ENCODE measurements around the gene PPP1R10. TPM values are rescaled to one million over a fixed set of nuclear protein-coding genes. Genes with fewer than 3 reads are reported as not detected.

Gene PPP1R10
- total RNA-seq, 1 experiment from 2014 or later = 82.9 TPM

GRCh38 chr6:30635834-30636233 lies 18.8 kb upstream of the PPP1R10 start:
- Histone ChIP-seq H3K4me3 (ENCODE audit: low read depth in 2 of 2, low read length in 2 of 2) (no peak overlapping the region), H3K27me3 (ENCODE audit: control insufficient read depth, insufficient read depth, low read length) (no peaks in the 10 kb centered on the region), H3K4me1 (ENCODE audit: control insufficient read depth, insufficient read depth, low read length) (no peaks in the 10 kb centered on the region), H3K27ac (ENCODE audit: low read length) (no peak overlapping the region), H3K36me3 (ENCODE audit: control insufficient read depth, insufficient read depth, low read length) (no peaks in the 10 kb centered on the region), H3K9me3 (ENCODE audit: control insufficient read depth, insufficient read depth, low read depth, low read length) (no peaks in the 10 kb centered on the region)
- ATAC-seq = no peak
- ChIA-PET CTCF (interaction anchor here (0.5 kb wide), 1 partner anchor 82 kb away, joined by 3 read pairs; the partner anchor contains the start of gene MDC1), POLR2A (no interaction called here)
- in situ Hi-C loops (cut with HindIII; ENCODE audit: low pct_unique_long_range_greater_than_20kb, low sequenced_read_pairs) = no loop called here
- intact Hi-C loops (cut with micrococcal nuclease; ENCODE audit: unreplicated experiment) = no loop called here
- TF ChIP-seq POLR2AphosphoS5 (IDR thresholded peaks at IDR 0.05; ENCODE audit: low read depth, low read length) (no peak), SIN3A (IDR thresholded peaks at IDR 0.05; ENCODE audit: borderline replicate concordance, insufficient read depth, low read depth, low read length) (no peak), REST (IDR thresholded peaks at IDR 0.05; ENCODE audit: insufficient read depth in 1 of 2, low read depth in 2 of 2, low read length in 1 of 2) (no peak), TCF7L2 (IDR thresholded peaks at IDR 0.05; ENCODE audit: low read depth, low read length) (no peak), CTCF (IDR thresholded peaks at IDR 0.05) (no peak)
- no peak for DNase-seq (ENCODE audit: low read depth, low spot score)
- BruUV-seq (replicated peaks) = TSS peak; percentile 57

- CTCF ChIA-PET = no interaction called here
- no peaks in the 10 kb centered on the region for H3K9me3 ChIP-seq (ENCODE audit: control insufficient read depth, insufficient read depth, low read depth, low read length)
- peak within 1 kb of the TSS; percentile 62 to 90 for H3K4me3 ChIP-seq (ENCODE audit: low read depth in 2 of 2, low read length in 2 of 2)
- peaks cover 9% of the 10 kb centered on the region for H3K36me3 ChIP-seq (ENCODE audit: control insufficient read depth, insufficient read depth, low read length)
- intact Hi-C loops (cut with micrococcal nuclease; ENCODE audit: unreplicated experiment) (no loop called here), in situ Hi-C loops (cut with HindIII; ENCODE audit: low pct_unique_long_range_greater_than_20kb, low sequenced_read_pairs) (no loop called here)
- DNase-seq (ENCODE audit: low read depth, low spot score) (no peak), ATAC-seq (peak; percentile 97)
- no TSS peak for BruUV-seq (replicated peaks)
- H3K27ac ChIP-seq (ENCODE audit: low read length) = peak within 1 kb of the TSS; percentile 84
- POLR2A ChIA-PET = no interaction called here
- TF ChIP-seq SIN3A (IDR thresholded peaks at IDR 0.05; ENCODE audit: borderline replicate concordance, insufficient read depth, low read depth, low read length) = peak; percentile 91; the same call in 1 of the 2 replicates
- peak; percentile 97 for TF ChIP-seq POLR2AphosphoS5 (IDR thresholded peaks at IDR 0.05; ENCODE audit: low read depth, low read length)
- TF ChIP-seq REST (IDR thresholded peaks at IDR 0.05; ENCODE audit: insufficient read depth in 1 of 2, low read depth in 2 of 2, low read length in 1 of 2) = no peak
- TF ChIP-seq TCF7L2 (IDR thresholded peaks at IDR 0.05; ENCODE audit: low read depth, low read length) = peak; percentile 87
- H3K4me1 ChIP-seq (ENCODE audit: control insufficient read depth, insufficient read depth, low read length) = 0 out of 2 replicates have a peak, but pooled peaks cover 2% of the 10 kb centered on the region
- no peaks in the 10 kb centered on the region for H3K27me3 ChIP-seq (ENCODE audit: control insufficient read depth, insufficient read depth, low read length)
Measured at GRCh38 chr6:30626484-30627366, 9.7 kb upstream of the PPP1R10 start, which contains the start of gene ATAT1. Gene ATAT1, plus strand, starts transcription at chr6:30626874.

All from Panc1 (cell line).